GM12878 (cell line): ENCODE data around the gene CACNA1D.

ENCODE experiments used
- CHD2 ChIP-seq: IDR thresholded peaks from 2 replicates; pipeline ENCODE4 v1.6.1; 2011; ENCODE audit warnings: low read depth, low read length, improper control_type of control experiment, borderline replicate concordance
- EP300 ChIP-seq, 2 experiments: fragments of 150-350 bp in 1 of 2; IDR thresholded peaks; 2 replicates each; pipeline ENCODE4 v1.6.1; 2011 to 2012; ENCODE audit warnings: low read depth in 2 of 2, low read length in 2 of 2, borderline replicate concordance in 1 of 2, improper control_type of control experiment in 1 of 2, inconsistent platforms in 1 of 2; ENCODE audit not compliant: control insufficient read depth in 1 of 2
- JUNB ChIP-seq: IDR thresholded peaks from 2 replicates; pipeline ENCODE4 v1.6.1; 2016; ENCODE audit warnings: antibody characterized with exemption, mild to moderate bottlenecking
- JUND ChIP-seq: IDR thresholded peaks from 2 replicates; pipeline ENCODE4 v1.6.1; 2012; ENCODE audit warnings: low read depth, mild to moderate bottlenecking, low read length, improper control_type of control experiment, moderate library complexity
- MXI1 ChIP-seq: fragments of 150-350 bp; IDR thresholded peaks from 2 replicates; pipeline ENCODE4 v1.6.1; 2011; ENCODE audit warnings: low read depth, mild to moderate bottlenecking, inconsistent platforms, low read length, improper control_type of control experiment
- POLR2A ChIP-seq: IDR thresholded peaks from 2 replicates; pipeline ENCODE4 v1.6.1; 2011; ENCODE audit warnings: low read depth, mild to moderate bottlenecking, low read length
- TAF1 ChIP-seq: IDR thresholded peaks from 2 replicates; pipeline ENCODE4 v1.6.1; 2011; ENCODE audit warnings: mild to moderate bottlenecking, low read depth, low read length, borderline replicate concordance
- TARDBP ChIP-seq: IDR thresholded peaks from 2 replicates; pipeline ENCODE4 v1.6.1; 2016; ENCODE audit warnings: borderline replicate concordance
- TCF12 ChIP-seq: IDR thresholded peaks from 2 replicates; pipeline ENCODE4 v1.6.1; 2011; ENCODE audit warnings: low read depth, mild to moderate bottlenecking, low read length
- TF ChIP-seq, protein P1 (sequence below), 3 experiments: IDR thresholded peaks in 2 of 3; conservative IDR thresholded peaks in 1 of 3; 2 replicates each; pipeline ENCODE4 v1.5.1; 2011; ENCODE audit warnings: low read depth in 3 of 3, low read length in 3 of 3, mild to moderate bottlenecking in 3 of 3, control low read depth in 2 of 3, moderate library complexity in 2 of 3, inconsistent platforms in 1 of 3, mixed read lengths in 1 of 3; ENCODE audit not compliant: control insufficient read depth in 2 of 3, insufficient read depth in 1 of 3; ENCODE audit errors: extremely low read depth in 1 of 3
- TF ChIP-seq, protein P2 (sequence below): IDR thresholded peaks from 2 replicates; pipeline ENCODE4 v1.6.1; 2012; ENCODE audit warnings: improper control_type of control experiment, low read depth, low read length; ENCODE audit not compliant: insufficient replicate concordance

DNA sequence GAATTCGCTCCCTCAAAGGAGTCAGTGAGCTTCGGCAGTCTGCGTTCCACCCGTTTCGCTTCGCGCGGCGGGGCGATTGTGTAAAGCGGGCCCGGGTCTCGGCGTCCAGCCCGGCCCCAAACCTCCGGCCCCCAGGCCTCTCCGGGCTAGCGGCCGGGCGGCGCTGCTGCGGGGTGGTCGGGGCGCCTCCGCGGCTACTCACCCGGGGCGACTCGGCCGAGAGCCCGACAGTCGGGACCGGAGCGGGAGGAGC, 351.4 kb downstream of the CACNA1D start:
- TF ChIP-seq, protein P1, sequence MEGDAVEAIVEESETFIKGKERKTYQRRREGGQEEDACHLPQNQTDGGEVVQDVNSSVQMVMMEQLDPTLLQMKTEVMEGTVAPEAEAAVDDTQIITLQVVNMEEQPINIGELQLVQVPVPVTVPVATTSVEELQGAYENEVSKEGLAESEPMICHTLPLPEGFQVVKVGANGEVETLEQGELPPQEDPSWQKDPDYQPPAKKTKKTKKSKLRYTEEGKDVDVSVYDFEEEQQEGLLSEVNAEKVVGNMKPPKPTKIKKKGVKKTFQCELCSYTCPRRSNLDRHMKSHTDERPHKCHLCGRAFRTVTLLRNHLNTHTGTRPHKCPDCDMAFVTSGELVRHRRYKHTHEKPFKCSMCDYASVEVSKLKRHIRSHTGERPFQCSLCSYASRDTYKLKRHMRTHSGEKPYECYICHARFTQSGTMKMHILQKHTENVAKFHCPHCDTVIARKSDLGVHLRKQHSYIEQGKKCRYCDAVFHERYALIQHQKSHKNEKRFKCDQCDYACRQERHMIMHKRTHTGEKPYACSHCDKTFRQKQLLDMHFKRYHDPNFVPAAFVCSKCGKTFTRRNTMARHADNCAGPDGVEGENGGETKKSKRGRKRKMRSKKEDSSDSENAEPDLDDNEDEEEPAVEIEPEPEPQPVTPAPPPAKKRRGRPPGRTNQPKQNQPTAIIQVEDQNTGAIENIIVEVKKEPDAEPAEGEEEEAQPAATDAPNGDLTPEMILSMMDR (IDR thresholded peaks at IDR 0.05 in 2 of 3, conservative IDR thresholded peaks at IDR 0.05 in 1 of 3; ENCODE audit: control insufficient read depth in 2 of 3, extremely low read depth in 1 of 3, insufficient read depth in 1 of 3, low read depth in 3 of 3, low read length in 3 of 3): no peak
- TF ChIP-seq TAF1 (no peak), POLR2A (no peak), MXI1 (no peak), EP300 (IDR thresholded peaks at IDR 0.05; ENCODE audit: borderline replicate concordance in 1 of 2, control insufficient read depth in 1 of 2, low read depth in 2 of 2, low read length in 2 of 2) (no peak), JUND (no peak), CHD2 (no peak), JUNB (no peak), TCF12 (no peak), TARDBP (no peak)
- TF ChIP-seq, protein P2, sequence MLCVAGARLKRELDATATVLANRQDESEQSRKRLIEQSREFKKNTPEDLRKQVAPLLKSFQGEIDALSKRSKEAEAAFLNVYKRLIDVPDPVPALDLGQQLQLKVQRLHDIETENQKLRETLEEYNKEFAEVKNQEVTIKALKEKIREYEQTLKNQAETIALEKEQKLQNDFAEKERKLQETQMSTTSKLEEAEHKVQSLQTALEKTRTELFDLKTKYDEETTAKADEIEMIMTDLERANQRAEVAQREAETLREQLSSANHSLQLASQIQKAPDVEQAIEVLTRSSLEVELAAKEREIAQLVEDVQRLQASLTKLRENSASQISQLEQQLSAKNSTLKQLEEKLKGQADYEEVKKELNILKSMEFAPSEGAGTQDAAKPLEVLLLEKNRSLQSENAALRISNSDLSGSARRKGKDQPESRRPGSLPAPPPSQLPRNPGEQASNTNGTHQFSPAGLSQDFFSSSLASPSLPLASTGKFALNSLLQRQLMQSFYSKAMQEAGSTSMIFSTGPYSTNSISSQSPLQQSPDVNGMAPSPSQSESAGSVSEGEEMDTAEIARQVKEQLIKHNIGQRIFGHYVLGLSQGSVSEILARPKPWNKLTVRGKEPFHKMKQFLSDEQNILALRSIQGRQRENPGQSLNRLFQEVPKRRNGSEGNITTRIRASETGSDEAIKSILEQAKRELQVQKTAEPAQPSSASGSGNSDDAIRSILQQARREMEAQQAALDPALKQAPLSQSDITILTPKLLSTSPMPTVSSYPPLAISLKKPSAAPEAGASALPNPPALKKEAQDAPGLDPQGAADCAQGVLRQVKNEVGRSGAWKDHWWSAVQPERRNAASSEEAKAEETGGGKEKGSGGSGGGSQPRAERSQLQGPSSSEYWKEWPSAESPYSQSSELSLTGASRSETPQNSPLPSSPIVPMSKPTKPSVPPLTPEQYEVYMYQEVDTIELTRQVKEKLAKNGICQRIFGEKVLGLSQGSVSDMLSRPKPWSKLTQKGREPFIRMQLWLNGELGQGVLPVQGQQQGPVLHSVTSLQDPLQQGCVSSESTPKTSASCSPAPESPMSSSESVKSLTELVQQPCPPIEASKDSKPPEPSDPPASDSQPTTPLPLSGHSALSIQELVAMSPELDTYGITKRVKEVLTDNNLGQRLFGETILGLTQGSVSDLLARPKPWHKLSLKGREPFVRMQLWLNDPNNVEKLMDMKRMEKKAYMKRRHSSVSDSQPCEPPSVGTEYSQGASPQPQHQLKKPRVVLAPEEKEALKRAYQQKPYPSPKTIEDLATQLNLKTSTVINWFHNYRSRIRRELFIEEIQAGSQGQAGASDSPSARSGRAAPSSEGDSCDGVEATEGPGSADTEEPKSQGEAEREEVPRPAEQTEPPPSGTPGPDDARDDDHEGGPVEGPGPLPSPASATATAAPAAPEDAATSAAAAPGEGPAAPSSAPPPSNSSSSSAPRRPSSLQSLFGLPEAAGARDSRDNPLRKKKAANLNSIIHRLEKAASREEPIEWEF: no peak
